ENCODE data around the gene NOM1.
"Not testable (repeated sequence)": the region's sequence is repeated elsewhere in the genome, so short reads cannot be mapped to it uniquely, and the experiment has no call there.

Gene NOM1

DNA sequence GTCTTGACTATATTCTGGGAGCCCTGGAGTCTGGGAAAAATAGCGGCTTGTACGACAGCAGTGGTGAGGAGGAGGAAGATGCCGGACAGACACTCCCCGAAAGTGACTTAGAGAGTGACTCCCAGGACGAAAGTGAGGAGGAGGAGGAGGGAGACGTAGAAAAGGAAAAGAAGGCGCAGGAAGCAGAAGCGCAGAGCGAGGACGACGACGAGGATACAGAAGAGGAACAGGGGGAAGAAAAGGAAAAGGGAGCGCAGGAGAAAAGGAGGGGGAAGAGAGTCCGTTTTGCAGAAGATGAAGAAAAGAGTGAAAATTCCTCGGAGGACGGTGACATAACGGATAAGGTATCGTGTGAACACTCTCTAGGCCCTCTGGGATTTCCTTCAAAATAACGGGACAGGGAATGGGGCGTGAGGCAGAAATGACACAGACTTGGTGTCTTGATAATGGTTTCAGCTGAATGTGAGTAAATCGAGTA, 908 bp downstream of the NOM1 start:
- ChIA-PET CTCF (no interaction called here), POLR2A (ENCODE audit: low non-redundant PET) (no interaction called here)
- peak overlapping the region; percentile 76 for H3K27ac ChIP-seq
- TF ChIP-seq, protein P1, sequence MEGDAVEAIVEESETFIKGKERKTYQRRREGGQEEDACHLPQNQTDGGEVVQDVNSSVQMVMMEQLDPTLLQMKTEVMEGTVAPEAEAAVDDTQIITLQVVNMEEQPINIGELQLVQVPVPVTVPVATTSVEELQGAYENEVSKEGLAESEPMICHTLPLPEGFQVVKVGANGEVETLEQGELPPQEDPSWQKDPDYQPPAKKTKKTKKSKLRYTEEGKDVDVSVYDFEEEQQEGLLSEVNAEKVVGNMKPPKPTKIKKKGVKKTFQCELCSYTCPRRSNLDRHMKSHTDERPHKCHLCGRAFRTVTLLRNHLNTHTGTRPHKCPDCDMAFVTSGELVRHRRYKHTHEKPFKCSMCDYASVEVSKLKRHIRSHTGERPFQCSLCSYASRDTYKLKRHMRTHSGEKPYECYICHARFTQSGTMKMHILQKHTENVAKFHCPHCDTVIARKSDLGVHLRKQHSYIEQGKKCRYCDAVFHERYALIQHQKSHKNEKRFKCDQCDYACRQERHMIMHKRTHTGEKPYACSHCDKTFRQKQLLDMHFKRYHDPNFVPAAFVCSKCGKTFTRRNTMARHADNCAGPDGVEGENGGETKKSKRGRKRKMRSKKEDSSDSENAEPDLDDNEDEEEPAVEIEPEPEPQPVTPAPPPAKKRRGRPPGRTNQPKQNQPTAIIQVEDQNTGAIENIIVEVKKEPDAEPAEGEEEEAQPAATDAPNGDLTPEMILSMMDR (conservative IDR thresholded peaks at IDR 0.05; ENCODE audit: low read depth), result no peak
- DNase-seq (ENCODE audit: low spot score), result no peak

DNA sequence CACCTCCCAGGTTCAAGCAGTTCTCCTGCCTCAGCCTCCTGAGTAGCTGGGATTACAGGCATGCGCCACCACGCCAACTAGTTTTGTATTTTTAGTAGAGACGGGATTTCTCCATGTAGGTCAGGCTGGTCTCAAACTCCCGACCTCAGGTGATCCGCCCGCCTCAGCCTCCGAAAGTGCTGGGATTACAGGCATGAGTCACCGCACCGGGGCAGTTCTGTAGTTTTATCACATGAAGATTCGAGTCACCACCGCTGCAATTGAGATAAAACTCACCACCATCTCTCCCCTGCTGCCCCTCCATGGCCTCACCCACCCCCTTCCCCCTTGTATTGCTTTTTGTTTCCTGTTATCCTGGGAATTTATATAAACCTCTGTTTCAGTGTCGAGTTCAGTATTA, 3.7 kb downstream of the NOM1 start:
- CTCF ChIA-PET; H3K27ac ChIP-seq; DNase-seq (ENCODE audit: low spot score); POLR2A ChIA-PET (ENCODE audit: low non-redundant PET): not testable (repeated sequence)

DNA sequence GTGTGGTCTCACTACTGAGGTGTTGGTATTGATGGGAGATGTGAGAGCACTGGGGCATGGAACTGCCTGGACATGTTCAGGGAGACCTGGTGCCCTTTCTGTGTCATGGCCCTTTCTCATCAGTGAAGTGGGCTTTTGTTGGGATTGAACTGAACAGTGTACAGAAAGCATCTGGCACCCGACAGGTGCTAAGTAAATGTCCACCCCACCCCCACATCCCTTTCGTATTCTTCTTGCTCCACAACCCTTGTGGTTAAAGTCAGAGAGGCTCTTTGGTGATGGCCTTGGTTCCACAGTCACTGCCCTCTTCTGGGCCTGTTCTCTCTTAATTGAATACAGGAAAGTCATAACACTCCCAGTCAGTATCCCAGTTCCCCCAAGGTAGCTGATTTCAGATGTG, 5.4 kb downstream of the NOM1 start:
- CTCF ChIA-PET, result no interaction called here
- POLR2A ChIA-PET (ENCODE audit: low non-redundant PET), result no interaction called here
- TF ChIP-seq, protein P1 (conservative IDR thresholded peaks at IDR 0.05; ENCODE audit: low read depth), result no peak
- no peak for DNase-seq (ENCODE audit: low spot score)
- peak overlapping the region; percentile 38 for H3K27ac ChIP-seq

DNA sequence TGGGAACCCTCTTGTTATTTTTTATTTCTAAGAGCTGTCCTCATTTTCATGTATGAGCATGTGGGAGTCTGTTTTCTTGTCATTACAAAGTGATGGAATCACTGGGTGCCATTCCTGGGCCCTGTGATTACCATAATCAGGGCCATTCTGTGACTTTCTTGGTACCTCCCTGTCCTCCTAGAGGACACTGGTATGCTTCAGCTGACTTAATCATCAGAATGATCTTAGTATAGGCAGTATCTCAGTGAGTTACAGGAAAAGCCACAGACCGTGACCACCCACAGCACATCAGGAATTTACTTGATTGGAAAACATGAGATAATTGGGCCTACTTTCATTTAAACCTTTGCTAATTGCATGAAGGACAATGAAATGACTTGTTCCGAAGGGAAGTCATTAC, 7.2 kb downstream of the NOM1 start:
- CTCF ChIA-PET, result no interaction called here
- TF ChIP-seq, protein P1 (conservative IDR thresholded peaks at IDR 0.05; ENCODE audit: low read depth), result no peak
- no peak for DNase-seq (ENCODE audit: low spot score)

DNA sequence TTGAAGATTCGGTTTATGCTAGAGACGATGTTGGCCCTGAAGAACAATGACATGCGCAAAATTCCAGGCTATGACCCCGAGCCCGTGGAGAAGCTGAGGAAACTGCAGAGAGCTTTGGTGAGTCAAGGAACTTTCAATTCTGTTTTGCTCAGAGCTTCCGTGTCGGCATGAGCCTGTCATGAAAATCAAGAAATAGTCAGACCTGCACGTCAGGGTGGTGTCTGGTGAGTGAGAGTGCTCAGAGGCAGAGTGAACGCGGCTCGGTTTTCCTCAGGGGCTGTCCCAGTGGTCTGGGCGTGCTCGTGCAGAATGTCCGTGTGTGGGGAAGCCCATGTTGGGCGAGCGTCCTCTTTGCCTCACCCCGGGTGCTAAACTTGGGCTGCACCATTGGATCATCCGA, 12.6 kb downstream of the NOM1 start:
- ChIA-PET POLR2A (ENCODE audit: low non-redundant PET) (no interaction called here), CTCF (no interaction called here)
- H3K27ac ChIP-seq, result no peak overlapping the region; the same call in 1 of the 2 replicates
- TF ChIP-seq, protein P1 (conservative IDR thresholded peaks at IDR 0.05; ENCODE audit: low read depth), result no peak
- DNase-seq (ENCODE audit: low spot score), result no peak

More for the DNA sequence above, 7.2 kb downstream of the NOM1 start:
- no peak overlapping the region for H3K27ac ChIP-seq
- POLR2A ChIA-PET (ENCODE audit: low non-redundant PET), result no interaction called here

DNA sequence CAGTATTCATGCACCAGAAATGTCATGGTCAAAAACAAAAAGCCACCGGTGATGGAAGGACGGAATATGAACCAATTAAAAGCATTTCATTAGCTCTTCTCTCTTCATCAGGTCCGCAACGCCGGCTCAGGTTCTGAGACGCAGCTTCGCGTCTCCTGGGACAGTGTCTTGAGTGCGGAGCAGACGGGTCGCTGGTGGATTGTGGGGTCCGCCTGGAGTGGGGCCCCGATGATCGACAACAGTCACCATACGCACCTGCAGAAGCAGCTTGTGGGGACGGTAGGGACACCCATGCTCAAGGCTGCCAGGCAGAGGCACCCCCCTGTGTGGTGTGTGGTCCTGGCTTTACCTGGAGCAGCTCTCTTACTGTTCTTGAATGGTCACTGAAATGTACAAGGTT, 13.4 kb downstream of the NOM1 start:
- POLR2A ChIA-PET (ENCODE audit: low non-redundant PET), result no interaction called here

DNA sequence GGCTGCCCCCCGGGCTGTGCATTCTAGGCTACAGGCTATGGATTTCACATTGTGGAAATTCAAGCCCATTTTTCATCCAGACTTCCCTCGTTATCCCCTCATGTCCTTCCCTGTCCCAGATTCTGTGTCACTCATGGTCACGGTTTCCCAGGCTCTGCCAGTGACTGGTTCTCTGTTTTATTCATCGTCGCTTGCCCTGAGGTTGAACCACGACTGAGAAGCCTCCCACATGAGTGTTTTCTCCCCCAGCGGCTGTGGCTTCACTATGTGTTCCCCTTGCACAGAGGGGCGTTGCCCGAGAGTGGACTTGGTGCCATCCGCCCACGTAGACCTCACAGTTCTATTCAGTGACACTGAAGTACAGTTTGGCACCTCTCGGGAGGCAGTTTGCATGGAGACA, 14.0 kb downstream of the NOM1 start:
- POLR2A ChIA-PET (ENCODE audit: low non-redundant PET), result no interaction called here
- CTCF ChIA-PET, result no interaction called here
- H3K27ac ChIP-seq, result no peak overlapping the region
- DNase-seq (ENCODE audit: low spot score), result no peak
- TF ChIP-seq, protein P1 (conservative IDR thresholded peaks at IDR 0.05; ENCODE audit: low read depth), result no peak

More for the DNA sequence above, 13.4 kb downstream of the NOM1 start:
- CTCF ChIA-PET, result no interaction called here
- DNase-seq (ENCODE audit: low spot score), result no peak
- TF ChIP-seq, protein P1 (conservative IDR thresholded peaks at IDR 0.05; ENCODE audit: low read depth), result no peak
- no peak overlapping the region for H3K27ac ChIP-seq
